GM20000 (cell line): Measurements from ENCODE around the gene NOL3.
"Not testable (repeated sequence)": the region's sequence is repeated elsewhere in the genome, so short reads cannot be mapped to it uniquely, and the experiment has no call there.

Source experiments
- DNase-seq: peaks from one replicate; pipeline ENCODE4 v3.0.0; 2012; ENCODE audit warnings: low spot score
- TF ChIP-seq, protein P1 (sequence below): IDR thresholded peaks from 2 replicates; pipeline ENCODE4 v1.5.1; 2012; ENCODE audit warnings: mild to moderate bottlenecking, control low read depth; ENCODE audit errors: extremely low read depth, missing control alignments

NOL3 gene

DNA sequence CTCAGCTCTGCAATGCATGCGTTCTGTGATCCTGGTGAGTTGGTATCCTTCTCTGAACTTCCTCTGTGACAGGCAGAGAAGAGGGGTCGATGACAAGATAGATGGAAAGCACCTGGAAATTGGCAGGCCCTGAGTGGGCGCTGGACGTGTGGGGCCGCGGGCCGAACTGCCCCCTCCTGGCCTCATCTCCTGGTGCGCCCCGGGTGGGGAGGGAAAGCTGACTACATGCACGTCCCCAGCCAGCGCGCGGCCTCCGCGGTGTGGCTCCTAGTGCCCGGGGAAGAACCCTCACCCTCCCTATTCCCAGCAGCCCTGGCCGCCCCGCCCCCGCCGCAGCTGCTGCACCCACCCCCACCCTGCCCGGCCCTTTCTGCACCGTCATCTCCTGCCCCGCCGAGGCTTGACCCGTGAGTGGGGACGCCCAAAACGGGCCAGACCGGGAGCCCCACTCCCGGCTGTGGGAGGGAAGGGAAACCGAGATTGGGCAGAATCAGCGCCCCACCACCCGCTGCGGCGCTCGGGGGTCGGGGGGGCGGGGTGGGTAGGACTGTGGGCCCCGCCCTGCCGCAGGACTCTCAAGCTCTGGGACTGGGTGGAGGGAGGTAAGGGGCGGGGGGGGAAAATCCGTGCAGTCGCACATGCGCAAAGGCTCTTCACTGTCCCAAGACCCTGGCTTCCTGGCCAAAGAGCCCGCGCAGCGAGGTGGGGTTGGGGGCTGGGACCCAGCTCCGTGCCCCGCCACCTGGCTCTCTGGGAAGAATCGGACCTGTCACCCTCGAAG, at the start of gene NOL3:
NOL3 (plus strand) TSS at position 371 of the 781 bp plus-strand sequence.
- peak; percentile 88 for DNase-seq
- TF ChIP-seq, protein P1, sequence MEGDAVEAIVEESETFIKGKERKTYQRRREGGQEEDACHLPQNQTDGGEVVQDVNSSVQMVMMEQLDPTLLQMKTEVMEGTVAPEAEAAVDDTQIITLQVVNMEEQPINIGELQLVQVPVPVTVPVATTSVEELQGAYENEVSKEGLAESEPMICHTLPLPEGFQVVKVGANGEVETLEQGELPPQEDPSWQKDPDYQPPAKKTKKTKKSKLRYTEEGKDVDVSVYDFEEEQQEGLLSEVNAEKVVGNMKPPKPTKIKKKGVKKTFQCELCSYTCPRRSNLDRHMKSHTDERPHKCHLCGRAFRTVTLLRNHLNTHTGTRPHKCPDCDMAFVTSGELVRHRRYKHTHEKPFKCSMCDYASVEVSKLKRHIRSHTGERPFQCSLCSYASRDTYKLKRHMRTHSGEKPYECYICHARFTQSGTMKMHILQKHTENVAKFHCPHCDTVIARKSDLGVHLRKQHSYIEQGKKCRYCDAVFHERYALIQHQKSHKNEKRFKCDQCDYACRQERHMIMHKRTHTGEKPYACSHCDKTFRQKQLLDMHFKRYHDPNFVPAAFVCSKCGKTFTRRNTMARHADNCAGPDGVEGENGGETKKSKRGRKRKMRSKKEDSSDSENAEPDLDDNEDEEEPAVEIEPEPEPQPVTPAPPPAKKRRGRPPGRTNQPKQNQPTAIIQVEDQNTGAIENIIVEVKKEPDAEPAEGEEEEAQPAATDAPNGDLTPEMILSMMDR = no peak

DNA sequence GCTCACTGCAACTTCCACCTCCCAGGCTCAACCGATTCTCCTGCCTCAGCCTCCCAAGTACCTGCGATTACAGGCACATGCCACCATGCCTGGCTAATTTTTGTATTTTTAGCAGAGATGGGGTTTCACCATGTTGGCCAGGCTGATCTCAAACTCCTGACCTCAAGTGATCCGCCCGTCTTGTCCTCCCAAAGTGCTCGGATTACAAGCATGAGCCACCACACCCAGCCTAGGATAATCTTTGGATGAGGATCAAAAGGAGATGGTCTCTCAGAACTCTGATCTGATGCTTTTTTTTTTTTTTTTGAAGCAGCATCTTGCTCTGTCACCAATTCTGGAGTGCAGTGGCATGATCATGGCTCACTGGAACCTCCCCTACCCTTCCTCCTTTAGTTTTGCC, 47.5 kb upstream of the NOL3 start:
- DNase-seq = not testable (repeated sequence)

DNA sequence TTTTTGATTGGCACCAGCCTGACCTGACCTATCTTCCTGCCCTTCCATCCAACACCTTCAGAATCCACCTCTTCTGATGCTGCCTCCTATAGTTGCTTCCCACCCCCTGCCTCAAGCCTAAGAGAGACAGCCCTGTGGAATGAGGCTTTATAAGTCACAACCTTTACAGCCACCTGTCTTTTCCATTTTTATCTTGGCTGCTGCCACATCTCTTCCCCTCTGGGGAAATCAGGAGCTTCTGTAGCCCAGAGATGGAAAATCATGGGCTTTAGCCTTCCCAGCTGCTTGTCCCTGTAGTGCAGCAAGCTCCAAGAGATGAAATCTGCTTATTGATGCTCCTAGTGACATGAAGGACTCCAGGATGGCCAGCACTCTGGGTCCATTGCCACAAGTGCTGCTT, 41.9 kb upstream of the NOL3 start:
- TF ChIP-seq, protein P1 = no peak
- no peak for DNase-seq

DNA sequence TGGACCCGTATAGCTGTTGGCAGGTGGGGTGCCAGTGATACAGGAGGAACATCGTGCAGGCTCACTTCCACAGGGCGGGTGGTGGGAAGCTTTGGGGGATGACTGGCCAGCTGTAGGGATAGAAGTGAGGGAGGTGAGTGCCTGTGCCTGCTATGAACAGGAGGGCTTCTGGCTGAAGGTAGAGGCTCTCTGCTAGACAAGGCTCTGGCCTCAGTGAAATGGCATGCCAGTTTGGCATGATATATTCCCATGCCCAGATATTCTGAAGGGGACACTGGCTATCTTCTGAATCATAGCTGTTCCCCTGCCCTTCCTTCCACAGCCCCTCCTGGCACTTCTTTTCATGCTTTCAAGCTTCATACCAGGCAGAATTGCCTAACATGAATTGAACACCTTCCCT, 41.5 kb upstream of the NOL3 start:
- DNase-seq = no peak
- TF ChIP-seq, protein P1 = no peak

DNA sequence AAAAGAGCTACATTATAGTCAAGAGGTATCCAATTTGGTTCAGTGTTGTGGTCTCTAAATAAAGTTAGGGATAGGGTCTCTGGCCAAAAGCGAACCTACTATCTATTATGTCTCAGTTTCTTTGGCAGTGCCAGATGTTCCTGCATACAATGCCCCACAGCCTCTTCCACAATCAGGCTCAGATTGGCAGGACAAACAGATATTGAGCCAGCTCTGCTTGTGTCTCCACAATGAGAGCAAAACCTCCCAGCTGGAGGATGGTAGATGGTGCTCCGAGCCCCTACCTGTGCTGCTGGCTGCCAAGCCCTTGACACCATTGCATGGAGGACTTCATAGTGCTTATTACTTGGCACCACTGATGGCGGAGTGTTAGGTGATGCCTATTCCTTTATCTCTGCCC, 40.9 kb upstream of the NOL3 start:
- TF ChIP-seq, protein P1 = no peak
- DNase-seq = no peak

DNA sequence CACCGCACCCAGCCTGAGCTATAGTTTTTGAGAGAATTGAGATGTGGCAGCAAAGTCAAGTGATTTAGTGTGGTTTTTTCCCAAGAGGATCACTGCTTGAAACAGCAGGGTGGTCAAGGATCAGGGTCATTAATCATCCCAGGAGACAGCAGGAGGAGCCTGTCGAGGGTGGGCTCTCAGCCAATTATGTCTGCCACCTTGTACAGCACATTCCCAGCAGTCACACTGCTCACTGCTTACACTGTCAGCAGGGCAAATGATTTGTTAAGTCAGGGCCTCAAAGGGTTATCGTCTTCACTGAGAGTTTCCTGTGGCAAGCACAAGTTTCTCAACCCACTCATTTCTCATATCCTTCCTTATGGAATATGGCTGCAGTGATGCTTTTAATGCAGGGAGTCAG, 32.7 kb upstream of the NOL3 start:
- DNase-seq = no peak
- TF ChIP-seq, protein P1 = no peak

DNA sequence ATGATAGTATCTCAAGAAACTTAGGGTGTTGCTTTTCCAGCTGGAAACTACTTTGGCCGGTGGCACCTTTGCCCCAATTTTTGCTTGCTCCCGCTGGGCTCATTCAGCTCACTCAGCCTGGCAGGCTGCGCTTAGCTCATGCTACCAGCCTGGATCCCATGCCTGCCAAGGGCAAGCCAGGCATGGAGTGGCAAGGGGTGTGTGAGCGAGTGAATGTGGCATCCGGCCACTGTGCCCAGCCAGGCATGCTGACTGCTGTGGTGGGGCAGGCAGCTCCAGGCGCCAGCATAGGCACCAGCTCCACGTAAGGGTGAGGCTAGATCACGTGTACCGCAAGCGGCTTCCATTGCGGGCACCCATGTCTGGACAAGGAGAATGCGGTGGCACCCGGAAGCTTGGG, 28.9 kb upstream of the NOL3 start:
- TF ChIP-seq, protein P1 = no peak
- no peak for DNase-seq

DNA sequence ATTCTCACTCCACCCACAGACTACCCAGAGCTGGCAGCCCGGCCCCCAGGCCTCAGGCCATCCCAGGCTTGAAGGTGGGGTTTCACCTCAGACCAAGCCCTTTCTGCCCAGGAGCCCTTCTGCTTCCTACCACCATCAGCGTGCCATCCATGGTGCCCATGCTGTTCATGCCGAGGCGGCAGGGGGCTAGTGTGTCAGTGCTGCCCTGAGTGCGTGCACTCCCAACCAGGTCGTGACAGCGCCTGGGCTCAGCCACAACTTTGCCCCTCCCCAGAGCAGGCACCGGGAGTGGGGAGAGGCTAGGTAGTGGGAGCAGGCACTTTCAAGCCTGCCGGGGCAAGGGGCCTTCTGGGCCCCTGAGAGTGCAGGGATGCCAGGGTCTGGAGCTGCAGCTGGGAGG, 28.0 kb upstream of the NOL3 start:
- DNase-seq = no peak
- TF ChIP-seq, protein P1 = no peak
